Right kidney (tissue), 1 donor: ENCODE measurements around the gene ZBED2.
"Not testable (repeated sequence)": the region's sequence is repeated elsewhere in the genome, so short reads cannot be mapped to it uniquely, and the experiment has no call there.

Experiments used
- DNase-seq: peaks from one replicate; pipeline ENCODE4 v3.0.0-alpha.2; 2016

Gene ZBED2

GRCh38 chr3:111571282-111571681, 23.9 kb downstream of the ZBED2 start:
- no peak for DNase-seq

DNA sequence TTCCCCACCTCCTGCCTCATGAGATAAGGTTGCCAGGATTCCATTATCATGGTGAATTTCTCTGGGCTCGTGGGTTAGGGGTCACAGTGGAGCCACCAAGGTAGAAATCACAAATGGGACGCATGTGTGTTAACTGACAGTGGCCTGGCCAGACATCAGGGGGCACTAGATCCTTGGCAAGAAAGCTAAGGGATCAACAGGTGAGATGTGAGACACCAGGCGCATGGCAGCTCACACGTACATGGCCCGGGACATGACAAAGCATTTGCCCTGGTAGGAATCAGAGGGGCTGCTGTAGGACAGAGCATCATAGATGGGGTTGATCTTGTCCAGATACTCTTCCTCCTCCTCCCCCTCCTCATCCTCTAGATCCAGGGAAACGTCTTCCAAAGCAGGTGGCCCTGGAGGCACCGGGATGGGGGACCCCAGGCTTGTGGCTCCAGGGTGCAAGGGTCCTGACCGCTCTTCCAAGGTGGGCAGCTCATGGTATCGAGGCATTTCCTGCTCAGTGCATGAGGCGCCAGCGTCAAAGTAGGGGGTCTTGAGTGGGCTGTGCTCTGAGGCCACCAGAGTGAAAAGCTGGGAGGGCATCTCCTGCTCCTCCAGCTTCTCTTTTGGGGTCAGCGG, 24.6 kb downstream of the ZBED2 start:
- DNase-seq, result no peak

DNA sequence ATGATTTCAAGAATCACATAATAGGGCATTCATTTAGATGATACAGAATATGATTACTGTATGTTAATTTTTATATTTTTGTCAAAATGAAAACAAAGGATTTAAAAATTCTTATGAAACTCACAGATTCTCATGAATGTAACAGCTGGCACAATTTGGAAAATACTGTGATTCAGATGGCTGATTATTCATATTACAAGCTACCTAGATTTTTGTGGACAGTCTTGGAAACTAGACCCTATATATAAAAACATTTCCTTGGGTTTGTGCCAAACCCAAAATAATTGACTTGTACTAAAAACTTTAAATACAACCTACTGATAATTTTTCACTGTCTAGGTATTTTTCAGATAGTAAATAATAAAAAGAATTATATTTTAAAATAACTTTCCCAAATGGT, 26.2 kb downstream of the ZBED2 start:
- DNase-seq, result no peak

DNA sequence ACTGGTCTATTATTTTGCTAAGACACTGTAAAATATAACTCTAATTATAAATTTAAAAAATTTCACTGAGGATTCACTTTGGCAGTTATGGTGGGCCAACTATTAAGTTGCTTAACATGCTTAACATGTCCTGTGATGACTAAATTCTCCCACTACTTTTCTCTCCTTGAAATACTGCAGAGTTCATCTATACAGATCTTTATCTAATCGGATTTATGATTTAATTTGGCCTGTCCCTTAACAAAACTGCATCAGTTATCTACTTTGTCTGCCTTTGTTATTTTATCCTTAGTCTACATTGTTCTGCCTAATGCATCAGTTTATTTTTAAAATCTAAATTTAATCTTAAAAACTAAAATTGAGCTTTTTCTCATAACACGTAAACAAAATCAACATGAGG, 26.8 kb downstream of the ZBED2 start:
- no peak for DNase-seq

GRCh38 chr3:111566844-111567243, 28.3 kb downstream of the ZBED2 start:
- DNase-seq, result no peak

GRCh38 chr3:111561902-111562301, 33.2 kb downstream of the ZBED2 start:
- not testable (repeated sequence) for DNase-seq

DNA sequence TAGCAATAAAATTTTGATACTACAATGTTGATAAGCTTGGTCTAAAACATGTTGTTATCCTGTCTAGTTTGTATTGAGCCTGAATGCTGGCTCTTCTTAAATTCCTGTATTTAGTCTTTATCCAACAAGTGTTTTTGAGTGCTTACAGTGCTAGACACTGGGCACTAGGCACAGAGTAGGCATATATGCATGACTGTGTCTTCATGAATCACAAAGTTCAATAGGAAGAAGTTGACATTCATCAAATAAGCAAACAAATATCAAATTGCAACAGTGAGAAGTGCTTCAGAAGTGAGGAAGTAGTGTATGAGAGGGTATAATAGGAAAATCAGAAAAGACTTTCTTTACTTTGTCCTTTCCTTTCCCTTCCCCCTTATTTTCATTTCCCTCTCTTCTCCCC, 46.4 kb downstream of the ZBED2 start:
- DNase-seq, result no peak

GRCh38 chr3:111548092-111548491, 47.1 kb downstream of the ZBED2 start:
- no peak for DNase-seq

- no peak for DNase-seq
These were observed 47.5 kb downstream of the ZBED2 start for GRCh38 chr3:111547631-111548030.

DNA sequence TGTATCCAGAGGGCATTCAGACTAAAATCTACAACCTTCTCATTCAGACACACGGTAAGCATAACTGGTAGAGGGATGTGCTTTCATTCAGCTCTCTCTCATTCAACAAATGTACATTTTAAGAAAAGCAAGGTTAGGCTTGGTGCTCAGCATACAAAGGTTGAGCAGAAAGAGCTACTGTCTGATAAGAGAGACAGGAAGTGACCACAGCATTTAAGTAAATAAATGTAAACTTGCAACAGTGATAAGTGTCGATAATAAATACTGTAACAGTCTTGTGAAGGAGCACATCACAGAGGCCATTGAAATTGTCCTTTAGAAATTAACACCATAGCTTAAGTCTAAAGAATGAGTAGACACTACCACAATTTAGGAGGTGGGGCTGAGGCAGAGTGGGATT, 49.8 kb downstream of the ZBED2 start:
- no peak for DNase-seq
